Right lobe of liver (tissue), 6 donors: ENCODE measurements around the gene IGSF21. TPM values are rescaled to one million over a fixed set of nuclear protein-coding genes. Genes with fewer than 3 reads are reported as not detected.
A peak's percentile ranks its signal among the peaks of the same experiment; 100 is the strongest.

Source experiments
- ATAC-seq, 4 donors: fragments of 200-7000 bp; cut with Tn5 transposase; one replicate each; pipeline ENCODE4 v1.9.1; 2020; ENCODE audit warnings: mild to moderate bottlenecking in 4 of 4, moderate library complexity in 4 of 4
- DNase-seq, 3 donors: peaks; one replicate each; pipeline ENCODE4 v3.0.0-alpha.2; 2020
- H3K27ac ChIP-seq, 3 donors: fragments of 200-600 bp; one replicate each; pipeline ENCODE4 v1.8.0; 2022
- H3K27me3 ChIP-seq, 2 donors: fragments of 200-600 bp; one replicate each; pipeline ENCODE4 v1.8.0; 2022
- H3K36me3 ChIP-seq, 4 donors: fragments of 200-600 bp; sonication (generic) in 1 of 4; one replicate each; pipeline versions ENCODE4 v1.5.1 to v1.8.0; 2017 to 2022; ENCODE audit warnings: control low read depth in 1 of 4
- H3K4me1 ChIP-seq, 4 donors: fragments of 200-600 bp; sonication (generic) in 1 of 4; one replicate each; pipeline versions ENCODE4 v1.5.1 to v1.8.0; 2017 to 2022; ENCODE audit warnings: control low read depth in 1 of 4
- H3K4me3 ChIP-seq, 3 donors: fragments of 200-600 bp; one replicate each; pipeline ENCODE4 v1.8.0; 2022
- H3K9me3 ChIP-seq, 4 donors: fragments of 200-600 bp; sonication (generic) in 1 of 4; one replicate each; pipeline versions ENCODE4 v1.5.1 to v1.8.0; 2017 to 2022; ENCODE audit warnings: control low read depth in 1 of 4
- CTCF ChIP-seq, 4 donors: fragments of 200-600 bp in 3 of 4; fragments of 450-650 bp in 1 of 4; IDR thresholded peaks; one replicate each; pipeline versions ENCODE4 v1.5.1 to v1.8.0; 2016 to 2022; ENCODE audit warnings: antibody characterized with exemption in 4 of 4, mild to moderate bottlenecking in 2 of 4
- POLR2A ChIP-seq: fragments of 450-650 bp; IDR thresholded peaks from one replicate; pipeline ENCODE4 v1.6.1; 2017; ENCODE audit warnings: antibody characterized with exemption, mild to moderate bottlenecking
- WGBS: methylation state at CpG from one replicate; pipeline ENCODE4 v1.1.6; 2018; ENCODE audit warnings: low coverage, low lambda C conversion rate; ENCODE audit not compliant: insufficient coverage; ENCODE audit errors: missing lambda C conversion rate; 5-methylcytosine and 5-hydroxymethylcytosine counted together
- intact Hi-C, 2 donors: fragments of 100-400 bp; cut with DNase I; formaldehyde crosslinking; loops; one replicate each; pipeline versions ENCODE4 v1.11.2 to v1.14.1; 2022
- total RNA-seq, 6 experiments: library from RNA; depleted of rRNA in 2 of 6; stranded (reverse); fragments of >200 nt in 2 of 6; fragmentation: NEBNext Ultra II Directional in 3 of 6; extraction: Animal tissue kit (Norgen Biotek cat#: 25700) in 3 of 6; gene quantifications; one replicate each; pipeline versions ENCODE4 v1.1.0 to v1.2.4, GENCODE V29; 2016 to 2023
- donor health status: DM: no; HTN: yes; CAD: no.
- donor health status: DM: no; HTN: no; CAD: no.
- donor health status: DM: no; HTN: no; CAD: no.
- donor health status: DM: no; HTN: yes; CAD: no.
- donor health status: DM: no; HTN: yes; CAD: no.

Gene IGSF21
- total RNA-seq, 6 experiments from 2014 or later, result 0.34 to 2.0 (median 0.71) TPM

- no peaks in the 10 kb centered on the region for H3K9me3 ChIP-seq
- no peak for ATAC-seq
- WGBS, result 27% methylated on average over 4 of the region's 13 CpGs
- intact Hi-C loops, result no loop called here
- H3K4me3 ChIP-seq, result no peak overlapping the region
- TF ChIP-seq POLR2A (no peak), CTCF (IDR thresholded peaks at IDR 0.05) (no peak)
- no peaks in the 10 kb centered on the region for H3K27me3 ChIP-seq
- H3K36me3 ChIP-seq, result no peaks in the 10 kb centered on the region
- DNase-seq, result no peak
- no peak overlapping the region for H3K27ac ChIP-seq
- H3K4me1 ChIP-seq, result no peaks in the 10 kb centered on the region
These were observed 68.2 kb downstream of the IGSF21 start for GRCh38 chr1:18175530-18176377.

DNA sequence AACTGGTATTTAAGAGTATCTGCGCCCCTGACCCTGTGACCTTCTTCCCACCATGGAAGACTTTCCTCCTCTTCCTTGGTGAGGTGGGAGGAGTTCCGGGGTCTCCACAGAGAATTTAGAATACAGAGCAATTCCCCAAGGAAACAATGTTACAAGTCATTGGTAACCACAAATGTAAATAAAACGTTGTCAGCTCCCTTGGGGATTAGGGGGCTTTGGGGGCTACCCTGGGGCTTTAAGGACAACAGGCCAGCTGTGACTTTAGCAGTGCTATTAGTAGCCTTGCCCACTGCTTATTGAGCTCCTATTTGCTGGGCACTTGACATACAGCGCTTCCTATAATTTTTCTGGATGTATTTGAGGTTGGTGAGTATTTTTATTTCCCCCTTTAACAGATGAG is 69.0 kb downstream of the IGSF21 start:
- ATAC-seq (no peak), DNase-seq (no peak)
- Histone ChIP-seq H3K4me3 (no peak overlapping the region), H3K9me3 (no peaks in the 10 kb centered on the region), H3K27me3 (no peaks in the 10 kb centered on the region), H3K4me1 (no peaks in the 10 kb centered on the region), H3K27ac (no peak overlapping the region), H3K36me3 (no peaks in the 10 kb centered on the region)
- intact Hi-C loops, result no loop called here
- TF ChIP-seq CTCF (IDR thresholded peaks at IDR 0.05) (no peak), POLR2A (no peak)
- WGBS, result 29% methylated on average over 4 of the region's 4 CpGs

GRCh38 chr1:18178111-18178510 is 70.5 kb downstream of the IGSF21 start:
- H3K4me1 ChIP-seq, result no peaks in the 10 kb centered on the region
- H3K27me3 ChIP-seq, result no peaks in the 10 kb centered on the region
- no peak for TF ChIP-seq CTCF (IDR thresholded peaks at IDR 0.05)
- ATAC-seq, result peak in 1 of 4 donors; percentile 20
- no peaks in the 10 kb centered on the region for H3K36me3 ChIP-seq
- H3K4me3 ChIP-seq, result no peak overlapping the region
- H3K9me3 ChIP-seq, result no peaks in the 10 kb centered on the region
- no peak for DNase-seq
- intact Hi-C loops, result no loop called here
- no peak overlapping the region for H3K27ac ChIP-seq
- 21% methylated on average over 8 of the region's 8 CpGs for WGBS

- Histone ChIP-seq H3K4me1 (no peaks in the 10 kb centered on the region), H3K4me3 (no peak overlapping the region), H3K36me3 (no peaks in the 10 kb centered on the region), H3K27me3 (no peaks in the 10 kb centered on the region), H3K9me3 (no peaks in the 10 kb centered on the region), H3K27ac (no peak overlapping the region)
- 23% methylated on average over 3 of the region's 7 CpGs for WGBS
- DNase-seq (no peak), ATAC-seq (no peak)
- intact Hi-C loops, result no loop called here
- TF ChIP-seq CTCF (IDR thresholded peaks at IDR 0.05), result no peak
- TF ChIP-seq POLR2A, result no peak
These were observed 71.4 kb downstream of the IGSF21 start for GRCh38 chr1:18179009-18179408.
